ENCODE results near the gene TFR2.

The TFR2 gene

DNA sequence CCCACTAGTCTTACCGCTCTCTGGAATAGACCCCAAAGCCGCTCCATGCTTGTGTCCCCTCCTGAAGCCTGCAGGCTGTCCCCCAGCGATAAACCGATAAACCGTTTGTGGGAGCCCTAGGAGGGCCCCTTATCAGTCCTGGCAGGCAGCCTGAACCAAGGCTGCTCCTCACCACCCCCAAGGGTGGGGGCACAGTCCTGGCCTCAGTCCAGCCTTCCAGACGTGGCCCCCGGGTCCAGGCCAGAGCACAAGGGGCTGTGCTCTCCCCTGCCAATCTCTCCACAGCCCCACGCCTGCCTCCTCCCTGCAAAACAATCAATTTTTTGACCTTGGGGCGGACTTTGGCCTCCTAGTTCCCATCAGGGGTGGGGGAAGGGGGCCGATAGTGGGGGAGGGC, at the start of gene TFR2:
TSS of gene TFR2 (minus strand) at position 90 of the 397 bp plus-strand sequence. CDS start at position 47, 43 bp downstream.
- DNase-seq: no peak

DNA sequence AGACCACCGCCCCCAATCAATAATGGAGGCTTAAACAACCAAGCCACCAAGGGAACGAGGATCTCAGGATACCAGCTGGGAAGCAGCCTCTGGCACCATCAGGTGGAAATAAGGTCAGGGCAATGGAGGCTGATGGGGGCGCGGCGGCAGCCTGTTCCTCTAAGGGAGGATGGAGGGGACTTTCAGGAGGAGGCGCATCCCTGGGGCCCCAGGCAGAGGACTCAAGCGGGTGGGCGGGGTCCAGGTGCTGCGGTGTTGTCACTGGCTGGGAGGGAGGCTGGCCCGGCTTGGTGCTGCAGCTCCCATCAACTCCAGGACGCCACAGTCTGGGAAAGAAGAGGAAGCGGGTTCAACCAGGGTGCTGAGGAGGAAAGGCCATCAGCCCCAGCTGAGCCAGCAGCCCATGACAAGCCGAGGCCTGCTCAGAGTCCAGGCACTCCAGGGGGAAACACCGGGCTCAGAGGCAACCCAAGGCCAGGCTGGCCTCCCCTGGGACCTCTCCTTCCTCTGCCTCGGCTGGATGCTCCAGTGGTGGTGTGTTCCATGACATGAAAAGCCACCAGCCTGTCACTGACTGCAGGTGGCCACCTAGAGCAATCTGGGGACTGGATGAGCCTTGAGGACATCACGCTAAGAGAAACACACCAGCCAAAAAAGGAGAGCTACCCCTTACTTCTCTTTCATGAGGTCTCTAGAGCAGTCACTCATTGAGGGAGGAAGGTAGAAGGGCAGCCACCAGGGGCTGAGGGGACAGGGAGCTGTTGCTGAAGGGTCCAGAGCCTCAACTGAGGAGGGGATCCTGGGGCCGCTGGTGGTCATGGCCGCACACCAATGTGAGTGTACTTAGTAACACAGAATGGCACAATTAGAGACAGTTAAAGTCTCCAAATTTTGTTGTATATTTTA, 48.1 kb upstream of the TFR2 start:
- no peak for DNase-seq

DNA sequence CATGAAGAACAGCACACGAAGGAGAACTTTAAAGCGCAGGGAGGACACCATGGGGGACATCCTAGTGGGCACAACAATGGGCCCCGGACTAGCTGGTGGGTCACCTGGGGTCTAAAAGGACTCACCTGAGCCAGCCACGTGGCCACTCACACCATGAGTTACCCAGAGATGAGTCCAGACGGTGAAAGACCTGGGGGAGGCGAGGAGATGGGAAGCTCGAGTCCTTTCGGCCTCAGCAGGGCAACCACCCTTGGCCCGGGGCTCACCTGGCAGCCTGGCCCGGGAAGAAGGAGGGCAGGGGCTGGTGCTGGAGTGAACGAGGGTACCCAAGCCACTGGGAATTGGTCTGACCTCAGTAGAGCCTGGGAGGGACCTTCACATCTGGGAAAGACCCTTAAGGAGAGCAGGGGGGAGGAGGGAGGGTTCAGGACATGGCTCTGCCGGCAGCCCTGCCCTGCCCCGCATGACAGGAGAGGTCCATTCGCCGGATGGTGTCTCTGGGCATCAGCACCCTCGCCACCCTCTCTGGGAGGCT, 47.0 kb upstream of the TFR2 start:
- no peak for DNase-seq

DNA sequence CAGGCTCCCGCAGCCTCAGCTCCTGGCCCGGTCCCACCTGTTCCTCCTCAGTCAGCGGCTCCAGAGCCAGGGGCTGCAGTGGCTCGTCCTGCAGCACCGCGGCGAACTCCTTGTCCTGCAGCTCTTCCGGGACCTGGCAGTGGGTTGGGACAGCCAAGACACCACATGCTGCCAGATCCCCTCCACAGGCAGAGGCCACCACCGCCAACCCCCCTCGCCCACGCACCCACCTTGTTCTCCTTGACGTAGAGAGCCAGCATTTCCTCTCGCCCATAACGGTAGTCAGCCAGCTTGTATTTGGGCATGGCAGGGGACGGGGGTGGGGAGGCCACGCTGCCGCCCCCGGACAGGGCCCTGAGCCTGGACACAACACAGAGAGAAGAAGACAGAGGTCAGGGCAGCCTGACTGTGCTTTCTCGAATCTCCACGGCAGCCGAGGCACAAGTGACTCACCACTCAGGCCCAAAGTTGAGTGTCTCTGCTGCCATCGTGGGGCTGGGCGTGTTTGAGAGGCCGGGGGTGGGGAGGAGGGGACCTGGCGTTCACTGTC, 46.5 kb upstream of the TFR2 start:
- DNase-seq: no peak

DNA sequence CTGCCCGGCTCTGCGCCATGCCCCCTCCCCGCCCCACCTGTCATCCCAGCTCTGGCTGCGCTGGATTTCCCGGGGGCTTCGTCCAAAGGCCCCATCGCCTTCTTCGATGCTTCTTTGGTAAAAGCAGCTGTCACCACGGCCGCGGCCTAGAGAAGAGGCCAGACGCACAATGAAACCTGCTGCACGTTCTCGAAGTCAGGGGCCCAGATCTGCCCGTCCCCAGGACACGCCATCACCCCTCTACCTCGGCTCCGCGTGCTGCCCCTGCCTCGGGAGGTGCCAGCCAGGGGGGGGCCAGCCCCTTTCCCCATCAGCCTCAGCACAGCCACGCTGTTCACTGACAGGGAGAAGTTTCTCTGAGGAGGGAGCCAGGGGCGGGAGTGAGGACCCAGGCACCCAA, 45.9 kb upstream of the TFR2 start:
- no peak for DNase-seq

DNA sequence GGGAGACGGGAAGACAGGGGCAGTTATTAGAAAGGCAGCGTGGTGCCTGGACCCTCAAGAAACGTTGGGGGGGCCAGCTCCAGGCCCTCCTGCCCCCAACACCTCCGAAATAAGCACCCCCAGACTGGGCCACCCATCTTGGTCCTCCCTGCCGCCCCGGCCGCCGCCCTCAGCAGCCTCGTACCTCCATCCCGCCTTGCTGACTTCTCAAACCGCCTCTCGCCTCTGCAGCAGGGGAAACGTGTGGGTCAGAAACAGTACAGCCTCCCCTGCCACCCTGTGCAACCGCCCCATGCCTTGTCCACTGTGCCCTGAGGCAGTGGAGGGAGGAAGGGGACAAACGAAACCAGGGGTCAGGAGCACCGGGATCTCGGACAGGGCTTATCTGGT, 45.5 kb upstream of the TFR2 start:
- no peak for DNase-seq

DNA sequence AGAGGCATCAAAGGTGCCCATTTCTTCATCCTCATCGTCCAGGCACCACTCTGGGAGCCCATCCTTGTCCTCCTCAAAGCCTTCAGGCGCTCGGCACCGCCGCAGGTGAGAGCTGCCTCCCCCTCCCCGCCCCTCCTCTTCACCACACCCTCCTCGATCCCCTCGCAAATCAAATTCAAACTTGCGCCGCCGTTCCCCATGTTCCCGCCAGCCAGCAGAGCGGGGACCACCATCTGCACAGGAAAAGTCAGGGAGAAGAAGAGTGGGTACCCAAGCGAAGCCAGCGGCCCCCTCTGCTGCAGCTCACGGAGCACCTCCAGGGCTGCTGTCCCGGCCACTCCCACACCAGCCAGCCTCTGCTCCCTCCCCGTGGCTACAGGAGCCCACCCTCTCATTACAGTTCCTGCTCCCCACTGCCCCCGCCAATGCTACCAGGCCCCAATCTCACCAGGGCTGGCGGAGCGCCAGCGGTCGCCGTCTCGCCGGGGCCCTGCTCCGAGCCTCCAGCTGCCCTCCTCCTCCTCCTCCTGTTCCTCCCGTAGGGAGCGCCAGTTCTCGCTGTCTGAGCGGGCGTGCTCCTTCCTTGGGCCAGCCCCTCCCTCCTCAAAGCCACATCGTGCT, 45.0 kb upstream of the TFR2 start:
- DNase-seq: no peak

DNA sequence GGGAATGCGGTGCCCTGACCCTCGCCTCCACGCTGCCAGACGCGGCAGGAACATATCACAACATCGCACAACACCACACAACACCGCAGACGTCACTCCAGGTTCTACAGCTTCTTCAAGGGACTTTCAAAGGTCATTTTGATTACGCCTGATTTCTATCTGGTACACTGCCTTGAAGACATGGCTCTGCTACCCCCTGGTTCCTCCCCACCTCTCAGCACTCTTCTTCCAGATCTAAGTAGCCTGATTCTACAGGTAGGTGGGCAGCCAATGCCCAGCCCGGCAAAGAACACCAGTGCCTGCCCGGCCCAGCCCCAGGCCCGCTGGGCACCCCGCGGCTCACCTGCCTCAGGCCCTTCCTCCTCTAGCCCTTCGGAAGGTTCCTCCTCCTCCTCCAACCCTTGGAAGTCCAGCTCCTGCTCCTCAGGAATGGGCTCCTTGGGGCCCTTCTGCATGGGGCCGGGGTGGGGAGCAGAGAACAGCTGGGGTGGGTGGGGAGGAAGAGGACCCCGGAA, 44.3 kb upstream of the TFR2 start:
- DNase-seq: no peak

DNA sequence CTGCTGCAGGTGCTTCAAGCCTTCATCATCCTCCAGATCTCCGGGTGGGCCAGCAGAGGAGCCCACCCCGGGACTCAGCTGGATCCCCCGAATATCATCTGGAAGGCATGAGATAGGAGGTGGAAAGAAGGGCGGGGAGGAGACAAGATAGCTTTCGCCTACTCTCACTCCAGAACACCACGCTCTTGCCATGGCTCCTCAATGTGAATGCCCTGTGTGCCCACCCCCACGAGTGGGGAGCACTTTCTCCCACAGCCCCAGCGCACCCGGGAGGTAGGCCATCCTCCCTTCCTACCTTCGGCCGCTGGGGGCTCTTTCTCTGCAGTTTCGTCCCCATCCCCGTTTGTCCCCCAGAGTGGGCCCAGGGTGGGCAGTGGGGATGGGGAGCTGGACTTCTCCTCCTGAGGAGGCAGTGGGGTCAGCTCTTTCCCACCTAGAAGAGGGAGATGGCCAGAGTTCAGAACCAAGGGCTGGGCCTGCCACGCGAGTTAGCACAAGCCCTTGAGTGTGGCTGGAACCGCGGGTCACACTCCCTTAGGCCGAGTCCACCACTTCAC, 43.8 kb upstream of the TFR2 start:
- no peak for DNase-seq

DNA sequence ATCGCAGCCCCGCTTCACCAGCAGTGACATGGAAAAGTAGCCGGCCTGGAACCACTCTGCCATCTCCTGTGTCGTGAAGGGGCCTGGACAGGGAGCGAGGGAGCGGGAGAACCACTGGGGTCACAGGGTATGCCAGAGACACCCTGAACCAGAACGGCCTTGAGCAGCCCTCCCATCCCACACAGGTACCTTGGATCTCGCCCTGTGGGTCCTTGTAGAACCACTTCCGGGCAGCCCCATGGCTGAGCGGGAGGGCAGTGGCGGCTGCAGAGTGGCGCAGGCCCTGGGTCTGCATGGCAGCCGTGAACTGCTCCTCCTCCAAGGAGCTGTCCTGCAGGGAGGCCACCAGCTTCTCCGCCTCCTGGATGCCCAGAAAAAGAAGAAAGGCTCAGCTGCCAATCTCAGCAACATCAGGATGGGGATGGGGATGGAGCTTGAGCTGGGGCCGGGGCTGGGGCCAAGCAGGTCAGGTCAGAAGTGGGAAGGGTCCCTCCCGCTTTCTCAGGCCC, 43.2 kb upstream of the TFR2 start:
- DNase-seq: no peak

DNA sequence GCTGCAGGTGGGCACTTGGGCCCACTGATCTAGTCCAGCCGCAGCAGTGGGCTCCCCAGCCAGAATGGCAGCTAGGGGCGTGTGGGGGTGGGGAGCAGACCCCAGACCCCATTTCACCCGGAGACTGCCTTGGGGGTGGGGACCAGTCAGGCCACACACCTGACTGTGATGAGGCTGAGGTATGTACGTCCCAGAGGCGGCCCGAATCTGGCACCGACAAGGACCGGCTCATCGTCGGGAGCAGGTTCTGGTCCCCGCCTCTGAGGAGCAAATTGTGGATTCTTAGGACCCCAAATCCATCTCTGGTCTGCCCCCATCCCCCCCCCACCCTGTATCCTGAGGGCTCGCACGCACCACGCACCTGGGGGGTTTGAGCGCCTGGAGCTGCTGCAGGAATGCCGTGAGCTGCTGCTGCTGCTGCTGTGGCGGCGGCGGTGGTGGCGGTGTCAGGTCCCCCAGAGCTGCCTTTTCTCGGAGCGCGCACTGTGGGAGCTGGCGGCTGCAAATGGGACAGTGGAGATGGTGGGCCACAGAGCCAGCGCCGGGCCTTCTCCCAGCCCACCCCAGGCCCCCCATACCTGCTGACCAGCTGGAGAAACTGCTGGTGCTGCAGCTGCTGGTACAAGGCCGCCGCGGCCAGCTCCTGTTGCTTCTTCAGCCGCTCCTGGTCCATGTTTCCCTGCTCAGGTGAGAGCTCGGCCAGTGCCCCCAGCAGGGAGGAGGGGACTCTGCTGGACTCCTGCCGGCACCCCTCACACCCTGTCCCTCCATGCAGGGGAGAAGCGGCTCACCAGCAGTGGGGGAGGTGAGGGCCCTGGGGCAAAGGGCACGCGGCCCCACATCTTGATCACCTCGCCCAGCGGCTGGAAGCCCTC, 42.5 kb upstream of the TFR2 start:
- no peak for DNase-seq

DNA sequence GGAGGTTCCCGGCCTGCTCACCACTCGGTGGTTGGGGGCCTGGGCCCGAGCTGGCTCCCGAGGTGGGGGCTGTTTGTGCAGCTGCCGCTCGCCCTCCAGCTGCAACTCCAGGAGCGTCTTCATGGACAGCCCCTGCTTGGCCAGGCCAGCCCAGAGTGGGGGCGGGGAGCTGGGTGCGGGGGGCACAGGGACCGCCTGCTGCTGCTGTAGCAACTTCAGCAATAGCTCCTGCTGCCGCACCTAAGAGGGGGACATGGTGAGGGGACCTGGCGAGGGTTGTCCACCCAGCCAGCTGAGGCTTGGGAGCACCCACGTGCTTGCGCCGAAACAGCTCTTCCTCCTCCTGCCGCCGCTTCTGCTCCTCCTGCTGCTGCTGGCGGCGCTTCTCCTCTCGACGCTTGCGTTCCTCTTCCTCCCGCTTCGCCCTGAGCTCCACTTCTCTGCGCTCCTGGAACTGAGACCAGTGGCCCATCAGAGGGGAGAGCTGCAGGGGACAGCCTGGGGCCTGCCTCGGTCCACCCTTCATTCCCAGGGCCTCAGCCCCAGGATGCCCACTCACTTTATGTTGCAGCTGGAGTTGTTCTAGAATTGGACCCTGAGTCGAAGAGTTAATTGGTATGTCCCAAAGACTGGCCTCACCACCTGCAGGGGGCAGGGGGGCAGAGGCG, 41.8 kb upstream of the TFR2 start:
- DNase-seq: no peak

DNA sequence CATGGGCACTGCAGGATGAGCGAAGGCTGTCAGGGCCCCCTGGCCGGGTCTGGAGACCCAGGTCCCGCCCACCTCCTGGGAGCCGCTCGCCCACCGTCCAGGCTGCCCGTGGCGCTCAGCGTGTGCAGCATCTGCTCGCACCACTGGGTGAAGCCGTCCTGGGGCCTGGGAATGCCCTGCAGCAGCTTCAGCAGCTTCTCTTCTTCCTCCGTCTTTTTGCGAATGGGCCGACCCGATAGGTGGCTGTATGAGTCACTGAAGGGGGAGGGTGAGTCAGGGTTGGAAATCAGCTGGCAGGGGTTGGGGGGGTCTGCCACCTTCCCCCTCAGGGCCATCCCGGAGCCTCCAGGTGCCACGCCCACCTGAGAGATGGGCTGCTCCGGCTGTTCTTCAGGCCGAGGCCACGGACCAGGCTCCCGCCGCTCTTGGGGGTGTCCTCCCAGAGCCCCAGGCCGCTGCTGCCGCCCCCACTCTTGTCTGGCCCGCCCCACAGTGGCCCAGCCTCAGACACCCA, 40.9 kb upstream of the TFR2 start:
- DNase-seq: no peak

DNA sequence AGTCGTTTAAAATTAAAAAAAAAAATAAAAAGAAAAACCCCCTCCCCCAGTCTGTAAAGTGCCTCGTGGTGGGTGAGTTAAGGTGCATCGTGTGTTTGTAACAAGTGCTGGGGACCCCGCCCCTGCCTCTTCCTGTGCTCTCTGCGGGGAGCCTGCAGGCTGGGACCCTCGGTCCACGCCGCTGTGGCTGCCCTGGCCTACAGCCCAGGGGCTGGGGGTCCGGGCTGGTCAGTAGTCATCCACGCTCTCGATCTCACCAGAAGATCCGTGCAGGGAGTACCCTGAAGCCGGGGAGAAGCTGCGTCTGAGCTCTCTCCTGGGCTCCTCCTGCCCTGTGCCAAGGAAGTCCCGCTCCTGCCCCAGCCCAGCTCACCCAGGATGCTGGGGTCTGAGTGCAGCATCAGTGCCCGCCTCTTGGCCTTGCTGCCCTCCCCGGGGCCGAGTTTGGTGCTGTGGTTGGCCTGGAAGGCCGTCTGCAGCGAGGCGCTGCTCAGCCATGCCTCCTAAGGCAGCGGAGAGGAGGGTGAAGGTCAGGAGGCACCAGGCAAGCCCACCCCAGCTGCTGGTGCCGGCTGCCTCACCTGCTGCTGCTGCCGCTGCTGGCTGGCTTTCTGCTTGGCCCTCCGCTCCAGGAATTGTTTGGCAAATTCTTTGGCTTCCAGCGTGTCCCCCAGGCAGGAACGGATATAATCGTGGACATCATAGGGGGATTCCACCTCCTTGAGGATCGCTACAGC, 40.3 kb upstream of the TFR2 start:
- DNase-seq: no peak

DNA sequence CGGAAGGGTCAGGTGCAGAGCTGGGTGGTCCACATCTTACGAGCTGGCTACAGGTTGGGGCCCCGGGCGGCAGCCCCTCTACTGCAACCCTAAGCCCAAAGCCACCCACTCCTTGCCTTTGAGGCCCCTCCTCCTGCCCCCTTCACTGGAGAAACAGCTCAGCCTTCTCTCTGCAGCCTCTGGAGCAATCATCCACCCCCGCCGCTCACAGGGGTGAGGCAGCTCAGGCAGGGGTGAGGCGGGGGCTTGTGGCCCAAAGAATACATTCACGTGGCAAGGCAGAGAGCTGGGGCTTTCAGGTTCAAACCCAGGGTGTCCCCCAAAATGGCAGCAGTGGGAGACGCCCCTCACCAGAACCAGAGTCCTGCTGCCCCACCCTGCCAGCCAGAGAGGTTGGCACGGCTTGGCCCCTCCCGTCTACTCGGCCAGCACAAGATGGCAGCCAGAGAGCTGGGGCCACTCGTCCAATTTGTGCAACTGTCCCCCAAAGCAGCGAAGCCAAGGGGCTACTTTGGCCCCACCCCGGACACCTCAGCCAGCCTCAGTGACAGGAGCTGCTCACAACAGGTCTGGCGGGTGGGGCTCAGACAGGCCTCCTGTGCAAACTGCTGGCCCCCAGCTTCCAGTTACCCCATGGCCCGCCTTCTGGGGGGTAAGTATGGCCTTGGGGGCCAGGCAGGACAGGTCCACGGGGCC, 39.4 kb upstream of the TFR2 start:
- DNase-seq: no peak

DNA sequence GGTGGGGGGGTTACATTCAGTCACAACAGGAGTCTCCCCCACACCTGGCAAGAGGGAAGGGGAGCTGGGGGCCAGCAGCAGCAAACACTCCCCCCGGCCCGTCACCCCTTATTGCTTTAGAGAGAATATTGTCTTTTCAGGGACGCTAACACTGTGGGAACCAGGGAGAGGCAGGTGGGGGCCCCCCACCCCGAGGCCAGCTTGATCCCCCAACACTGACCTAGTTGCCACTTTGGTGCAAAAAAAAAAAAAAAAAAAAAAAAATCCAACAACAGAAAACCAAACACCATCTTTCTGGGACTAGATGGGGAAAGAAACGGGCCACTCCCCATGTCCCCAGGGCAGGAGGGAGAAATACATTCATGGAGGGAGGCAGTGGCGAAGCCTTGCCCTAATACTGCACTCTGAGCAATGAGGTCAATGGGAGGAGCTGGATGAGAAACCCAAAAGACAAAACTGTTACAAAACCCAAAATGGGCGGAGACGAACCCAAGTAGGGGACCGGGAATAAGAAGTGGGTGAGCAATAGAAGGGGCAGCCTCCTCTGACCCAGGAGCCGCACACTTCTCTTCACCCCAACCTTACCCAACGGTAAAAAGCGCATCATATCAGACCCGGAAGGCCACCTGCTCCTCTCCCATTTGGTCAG, 38.7 kb upstream of the TFR2 start:
- no peak for DNase-seq

DNA sequence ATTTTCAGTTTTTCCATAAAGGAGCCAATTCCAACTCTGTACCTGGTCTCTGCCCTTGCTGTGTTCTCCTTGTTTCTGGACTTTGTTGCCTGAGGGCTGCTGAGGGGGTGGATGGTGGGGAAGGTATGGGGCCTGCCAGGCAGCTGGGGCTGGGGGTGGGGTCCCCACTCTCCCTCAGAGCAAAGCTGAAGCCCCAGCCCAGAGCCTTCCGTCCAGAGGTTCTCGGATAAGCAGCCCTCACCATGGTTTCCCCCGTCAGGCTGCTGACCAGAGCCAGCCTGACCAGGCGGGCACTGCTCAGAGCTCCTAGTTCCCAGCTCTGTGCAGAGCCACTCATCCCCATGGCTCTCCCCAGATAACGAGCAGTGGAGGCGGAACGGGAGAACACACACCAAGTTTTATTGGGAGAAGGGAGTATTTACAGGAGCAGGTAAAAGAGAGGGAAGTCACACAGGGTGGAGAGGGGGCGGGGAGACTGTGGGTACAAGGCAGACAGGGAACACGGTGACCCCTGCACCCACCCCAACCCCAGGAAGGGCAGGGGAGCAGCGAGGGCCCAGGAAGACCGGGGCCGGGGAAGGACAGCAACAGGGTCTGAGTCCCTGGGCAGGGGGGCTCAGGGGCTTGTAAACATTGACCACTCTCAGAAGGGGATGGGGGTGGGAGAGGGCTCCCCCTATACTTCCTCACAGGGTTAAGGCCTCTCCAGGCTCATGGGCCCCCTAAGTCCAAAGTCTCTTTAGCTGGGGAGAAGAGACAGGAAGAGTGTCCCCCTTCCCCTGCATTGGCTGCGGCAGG, 38.0 kb upstream of the TFR2 start:
- DNase-seq: no peak

DNA sequence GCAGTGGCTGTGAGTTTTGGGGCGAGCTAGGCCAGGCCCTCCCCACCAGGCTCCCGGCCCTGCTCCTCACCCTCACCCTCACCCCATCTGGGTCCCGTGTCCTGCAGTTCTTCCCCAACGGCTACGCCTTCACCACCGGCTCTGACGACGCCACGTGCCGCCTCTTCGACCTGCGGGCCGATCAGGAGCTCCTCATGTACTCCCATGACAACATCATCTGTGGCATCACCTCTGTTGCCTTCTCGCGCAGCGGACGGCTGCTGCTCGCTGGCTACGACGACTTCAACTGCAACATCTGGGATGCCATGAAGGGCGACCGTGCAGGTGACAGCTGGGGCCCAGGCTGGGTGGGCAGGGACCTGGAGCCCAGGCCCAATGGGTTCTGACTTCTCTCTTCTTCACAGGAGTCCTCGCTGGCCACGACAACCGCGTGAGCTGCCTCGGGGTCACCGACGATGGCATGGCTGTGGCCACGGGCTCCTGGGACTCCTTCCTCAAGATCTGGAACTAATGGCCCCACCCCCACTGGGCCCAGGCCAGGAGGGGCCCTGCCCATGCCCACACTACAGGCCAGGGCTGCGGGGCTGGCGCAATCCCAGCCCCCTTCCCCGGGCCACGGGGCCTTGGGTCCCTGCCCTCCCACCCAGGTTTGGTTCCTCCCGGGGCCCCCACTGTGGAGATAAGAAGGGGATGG, 37.1 kb upstream of the TFR2 start:
- DNase-seq: no peak

Data from stimulated activated CD4-positive, alpha-beta T cell treated with anti-CD3 and anti-CD28 coated beads, Interleukin-1b, Interleukin-23, amount 100 ng/mL, for 48 hours (primary cell).